Suprapubic skin (tissue), 3 donors: ENCODE data around the gene RAB26.
"Not testable (repeated sequence)": the region's sequence is repeated elsewhere in the genome, so short reads cannot be mapped to it uniquely, and the experiment has no call there.

ENCODE experiments used
- POLR2A ChIP-seq, 2 donors: fragments of 450-650 bp; IDR thresholded peaks; one replicate each; pipeline ENCODE4 v1.6.1; 2017; ENCODE audit warnings: antibody characterized with exemption in 2 of 2, mild to moderate bottlenecking in 2 of 2, moderate library complexity in 2 of 2
- TF ChIP-seq, protein P1 (sequence below), 2 donors: fragments of 200-600 bp in 1 of 2; fragments of 450-650 bp in 1 of 2; sonication (generic) in 1 of 2; IDR thresholded peaks; one replicate each; pipeline ENCODE4 v1.5.1; 2016 to 2019; ENCODE audit warnings: antibody characterized with exemption in 2 of 2, mild to moderate bottlenecking in 1 of 2, moderate library complexity in 1 of 2

DNA sequence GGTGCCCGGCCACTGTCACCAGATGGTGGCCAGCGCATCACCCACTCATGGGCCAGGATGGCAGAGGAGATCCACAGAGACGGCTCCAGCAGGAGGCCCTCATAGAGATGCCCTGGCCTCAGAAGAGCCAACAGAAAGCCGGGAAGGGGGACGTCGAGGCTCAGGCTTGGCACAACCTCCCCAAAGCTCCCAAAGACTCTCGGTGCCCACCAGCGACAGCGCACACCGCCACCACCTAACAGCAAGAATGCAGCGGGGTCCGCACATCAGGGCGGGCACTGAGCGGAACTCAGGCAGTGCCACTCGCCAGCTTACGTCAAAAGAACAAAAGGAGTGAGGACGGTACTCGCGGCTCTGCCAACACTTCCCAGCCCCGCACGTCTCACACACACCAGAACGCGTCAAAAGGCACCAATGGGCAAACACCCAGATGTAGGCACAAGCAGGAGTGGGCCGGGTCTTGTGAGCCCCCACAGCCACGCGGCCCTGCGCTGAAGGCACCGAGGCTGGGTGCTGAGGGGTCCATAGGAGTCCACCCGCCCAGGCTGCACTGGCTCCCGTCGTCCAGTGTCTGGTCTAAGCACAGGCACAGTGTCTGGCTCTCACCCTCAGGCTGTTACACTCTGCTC is 21.4 kb upstream of the RAB26 start:
- TF ChIP-seq, protein P1, sequence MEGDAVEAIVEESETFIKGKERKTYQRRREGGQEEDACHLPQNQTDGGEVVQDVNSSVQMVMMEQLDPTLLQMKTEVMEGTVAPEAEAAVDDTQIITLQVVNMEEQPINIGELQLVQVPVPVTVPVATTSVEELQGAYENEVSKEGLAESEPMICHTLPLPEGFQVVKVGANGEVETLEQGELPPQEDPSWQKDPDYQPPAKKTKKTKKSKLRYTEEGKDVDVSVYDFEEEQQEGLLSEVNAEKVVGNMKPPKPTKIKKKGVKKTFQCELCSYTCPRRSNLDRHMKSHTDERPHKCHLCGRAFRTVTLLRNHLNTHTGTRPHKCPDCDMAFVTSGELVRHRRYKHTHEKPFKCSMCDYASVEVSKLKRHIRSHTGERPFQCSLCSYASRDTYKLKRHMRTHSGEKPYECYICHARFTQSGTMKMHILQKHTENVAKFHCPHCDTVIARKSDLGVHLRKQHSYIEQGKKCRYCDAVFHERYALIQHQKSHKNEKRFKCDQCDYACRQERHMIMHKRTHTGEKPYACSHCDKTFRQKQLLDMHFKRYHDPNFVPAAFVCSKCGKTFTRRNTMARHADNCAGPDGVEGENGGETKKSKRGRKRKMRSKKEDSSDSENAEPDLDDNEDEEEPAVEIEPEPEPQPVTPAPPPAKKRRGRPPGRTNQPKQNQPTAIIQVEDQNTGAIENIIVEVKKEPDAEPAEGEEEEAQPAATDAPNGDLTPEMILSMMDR (IDR thresholded peaks at IDR 0.05) = not testable (repeated sequence)
- not testable (repeated sequence) for TF ChIP-seq POLR2A (IDR thresholded peaks at IDR 0.05)
